LNCAP (cell line): ENCODE data around the gene TTC34.

Source experiments
- TF ChIP-seq, protein P1 (sequence below): fragments of 450-650 bp; IDR thresholded peaks from 2 replicates; pipeline ENCODE4 v1.5.1; 2017; ENCODE audit warnings: mild to moderate bottlenecking

TTC34 gene

DNA sequence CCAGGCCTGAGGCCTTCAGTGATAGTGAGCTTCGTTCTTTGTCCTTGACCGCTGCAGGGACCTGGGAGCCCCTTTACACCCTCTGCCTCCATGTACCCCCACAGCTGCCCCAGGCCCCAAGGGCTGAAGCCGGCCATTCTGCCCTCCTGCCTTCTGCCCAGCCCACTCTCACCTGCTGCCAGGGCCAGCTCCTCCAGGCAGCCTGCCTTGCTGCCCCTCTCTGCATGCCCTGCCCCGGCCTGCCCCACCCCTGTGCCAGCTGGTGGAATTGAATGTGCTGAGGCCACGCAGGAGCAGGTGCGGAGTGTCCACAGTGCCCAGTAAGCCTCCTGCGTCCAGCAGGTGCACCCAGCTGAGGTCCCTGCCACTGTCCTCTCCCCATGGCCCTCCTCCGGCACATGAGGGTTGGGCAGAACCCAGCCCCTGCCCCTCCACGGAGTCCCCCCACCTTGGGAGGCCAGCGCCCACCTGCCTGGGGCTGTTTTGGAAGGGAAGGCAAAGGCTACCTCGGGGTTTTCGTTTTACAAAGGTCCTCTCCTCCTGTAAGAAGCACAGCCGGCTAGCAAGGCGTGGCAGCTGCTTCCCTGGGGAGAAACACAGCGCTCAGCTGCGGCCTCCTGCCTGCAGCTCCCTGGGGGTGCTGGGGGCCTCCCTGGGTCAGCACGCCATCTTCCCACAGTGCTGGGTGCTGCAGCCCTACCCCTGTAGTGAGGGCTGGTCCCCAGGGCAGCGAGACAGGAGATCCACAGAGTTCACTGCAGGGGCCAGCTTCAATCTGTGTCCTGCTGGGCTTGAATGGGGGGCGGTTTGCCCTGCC lies 189.7 kb downstream of the TTC34 start:
- TF ChIP-seq, protein P1, sequence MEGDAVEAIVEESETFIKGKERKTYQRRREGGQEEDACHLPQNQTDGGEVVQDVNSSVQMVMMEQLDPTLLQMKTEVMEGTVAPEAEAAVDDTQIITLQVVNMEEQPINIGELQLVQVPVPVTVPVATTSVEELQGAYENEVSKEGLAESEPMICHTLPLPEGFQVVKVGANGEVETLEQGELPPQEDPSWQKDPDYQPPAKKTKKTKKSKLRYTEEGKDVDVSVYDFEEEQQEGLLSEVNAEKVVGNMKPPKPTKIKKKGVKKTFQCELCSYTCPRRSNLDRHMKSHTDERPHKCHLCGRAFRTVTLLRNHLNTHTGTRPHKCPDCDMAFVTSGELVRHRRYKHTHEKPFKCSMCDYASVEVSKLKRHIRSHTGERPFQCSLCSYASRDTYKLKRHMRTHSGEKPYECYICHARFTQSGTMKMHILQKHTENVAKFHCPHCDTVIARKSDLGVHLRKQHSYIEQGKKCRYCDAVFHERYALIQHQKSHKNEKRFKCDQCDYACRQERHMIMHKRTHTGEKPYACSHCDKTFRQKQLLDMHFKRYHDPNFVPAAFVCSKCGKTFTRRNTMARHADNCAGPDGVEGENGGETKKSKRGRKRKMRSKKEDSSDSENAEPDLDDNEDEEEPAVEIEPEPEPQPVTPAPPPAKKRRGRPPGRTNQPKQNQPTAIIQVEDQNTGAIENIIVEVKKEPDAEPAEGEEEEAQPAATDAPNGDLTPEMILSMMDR: no peak

DNA sequence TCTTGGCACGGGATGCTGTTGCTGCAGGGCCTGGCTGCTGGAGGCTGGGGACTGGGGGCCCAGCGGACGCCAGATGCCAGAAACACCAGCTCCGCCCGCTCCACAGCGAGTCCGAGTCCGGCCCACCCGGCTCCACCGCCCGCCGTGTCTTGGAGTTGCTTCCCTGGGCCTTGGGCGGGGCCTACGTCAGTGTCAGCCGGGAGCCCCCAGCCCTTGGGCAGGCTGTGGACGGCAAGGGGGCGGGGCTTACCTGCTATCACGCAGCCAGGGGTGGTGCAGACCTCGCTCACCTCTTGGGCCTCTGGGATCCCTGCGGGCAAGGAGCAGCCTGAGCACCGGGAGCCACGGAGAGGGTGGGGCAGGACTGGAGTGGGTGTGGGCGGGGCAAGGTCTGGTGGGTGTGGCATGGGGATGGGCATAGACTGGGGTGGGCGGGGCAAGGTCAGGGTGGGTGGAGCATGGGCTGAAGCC lies 190.4 kb downstream of the TTC34 start:
- TF ChIP-seq, protein P1: no peak

GRCh38 chr1:2610036-2610959 lies 191.2 kb downstream of the TTC34 start:
- TF ChIP-seq, protein P1: no peak

- TF ChIP-seq, protein P1: no peak
These were observed 192.0 kb downstream of the TTC34 start for GRCh38 chr1:2609319-2610035.

GRCh38 chr1:2607641-2608091 lies 193.8 kb downstream of the TTC34 start:
- TF ChIP-seq, protein P1: no peak

DNA sequence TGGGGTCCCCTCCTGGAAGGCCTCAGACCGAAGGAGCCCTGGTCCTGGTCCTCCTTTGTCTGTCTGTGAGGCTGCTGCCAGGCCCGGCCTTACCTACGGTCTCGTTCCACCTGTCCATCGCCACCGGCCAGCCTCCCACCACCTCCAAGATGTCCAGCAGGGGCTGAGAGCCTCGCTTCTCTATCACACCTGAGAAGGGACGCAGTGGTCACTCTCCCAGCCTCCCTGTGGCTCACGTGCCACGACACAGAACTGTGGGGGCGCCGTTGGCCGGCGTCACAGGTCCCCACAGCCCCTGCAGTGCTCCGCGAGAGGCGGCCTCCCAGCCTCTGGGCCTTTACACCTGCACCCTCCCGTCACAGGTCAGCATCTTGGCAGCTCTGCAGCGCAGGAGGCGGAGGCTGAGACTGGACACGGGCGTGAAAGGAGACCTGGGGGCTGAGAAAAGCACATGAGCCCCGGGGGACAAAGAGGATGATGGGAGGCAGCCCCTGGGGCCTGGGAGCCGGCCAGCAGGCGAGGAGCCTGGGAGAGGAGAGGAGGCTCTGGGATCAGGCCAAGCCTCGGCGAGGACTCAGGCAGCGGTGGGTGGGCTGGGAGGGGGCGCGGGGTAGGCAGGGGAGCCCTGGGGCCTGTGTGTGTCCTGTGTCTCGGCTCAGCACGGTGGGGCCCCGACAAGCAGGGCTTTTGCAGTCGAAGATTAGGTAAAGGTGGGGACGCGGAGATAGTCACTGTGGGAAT lies 194.4 kb downstream of the TTC34 start:
- TF ChIP-seq, protein P1: no peak
